H1 (cell line): Measurements from ENCODE around the gene CTNND2. TPM values are rescaled to one million over a fixed set of nuclear protein-coding genes. Genes with fewer than 3 reads are reported as not detected.

Experiments used
- CBX8 ChIP-seq: fragments of 300-800, 300-1000 bp; sonication (generic); IDR thresholded peaks from 2 replicates; pipeline ENCODE4 v1.7.1; 2016; ENCODE audit warnings: low read depth, low read length, borderline replicate concordance
- MAFK ChIP-seq: IDR thresholded peaks from 2 replicates; pipeline ENCODE4 v1.6.1; 2012; ENCODE audit warnings: low read depth, mild to moderate bottlenecking, improper control_type of control experiment, low read length
- USF2 ChIP-seq: IDR thresholded peaks from 2 replicates; pipeline ENCODE4 v1.6.1; 2011; ENCODE audit warnings: low read length, improper control_type of control experiment
- polyA plus RNA-seq, 7 experiments: library from polyadenylated mRNA; depleted of rRNA in 3 of 7; stranded (reverse) in 5 of 7; unstranded in 2 of 7; fragments of >200 nt in 5 of 7; fragments of 200-250 nt in 2 of 7; gene quantifications; 1 replicate in 5 of 7; 2 replicates in 1 of 7; 4 replicates in 1 of 7; pipeline versions ENCODE4 v1.2.1 to v1.2.3, GENCODE V29; 2011 to 2013; ENCODE audit warnings: missing spikeins in 2 of 7, mixed read lengths in 2 of 7
- total RNA-seq: library from RNA; stranded (reverse); fragmentation: NEBNext Ultra II Directional; extraction: Animal tissue kit (Norgen Biotek cat#: 25700); gene quantifications from 2 replicates; pipeline ENCODE4 v1.2.1, GENCODE V29; 2021

Gene CTNND2
- total and polyA plus RNA-seq, 2 of the 8 experiments (the other 6 are each of a cell fraction or from before 2014, with no cell fraction given), result 7.4 to 14.2 TPM

- TF ChIP-seq USF2, result no peak
- TF ChIP-seq MAFK, result peak; percentile 38; the same call in 1 of the 2 replicates
- no peak for TF ChIP-seq CBX8
- TF ChIP-seq, all 59 proteins: peak for 4
Observed at GRCh38 chr5:11719888-11720481, 184.3 kb downstream of the CTNND2 start (continued).
